HepG2 (cell line): ENCODE results near the gene USF2. TPM values are rescaled to one million over a fixed set of nuclear protein-coding genes. Genes with fewer than 3 reads are reported as not detected.

ENCODE experiments used
- ATAC-seq: fragments of 200-7000 bp; cut with Tn5 transposase; 3 replicates; pipeline ENCODE4 v1.9.1; 2020; ENCODE audit warnings: mild to moderate bottlenecking, moderate library complexity
- BruUV-seq: library from RNA; stranded (reverse); fragments of 400-500 nt; replicated peaks from 2 replicates; lab custom pipeline; 2021; lab: Mats Ljungman, UMichigan
- CTCF ChIA-PET: fragments of 300-600 bp; formaldehyde crosslinking; extraction: SDS; loops from one replicate; lab custom pipeline; 2021; ENCODE audit warnings: low total read pairs, inconsistent platforms, low intra/inter-chr PET ratio; lab: Yijun Ruan, JAX
- POLR2A ChIA-PET: fragments of 350-600 bp; sonication (Branson Sonifier 250); formaldehyde crosslinking; loops from one replicate; lab custom pipeline; 2020; ENCODE audit warnings: antibody characterized with exemption, inconsistent platforms; lab: Yijun Ruan, JAX
- DNase-seq: peaks from one replicate; pipeline ENCODE4 v3.0.0-alpha.2; 2015; ENCODE audit warnings: low spot score
- FAIRE-seq: peaks from 3 replicates; lab custom pipeline; 2011; peaks lifted over from hg19 to GRCh38; lab: Jason Lieb, UNC
- H2AFZ ChIP-seq: one replicate; pipeline ENCODE4 v1.6.1; 2011; ENCODE audit warnings: low read length, inconsistent platforms
- H3K27ac ChIP-seq: fragments of 300-600 bp; 3 replicates; pipeline ENCODE4 v1.8.0; 2011; ENCODE audit warnings: mixed run types, mild to moderate bottlenecking, mixed read lengths, low read length, inconsistent platforms; ENCODE audit not compliant: insufficient read depth; ENCODE audit errors: extremely low read length
- H3K27me3 ChIP-seq, 2 experiments: fragments of 200-600 bp in 1 of 2; 2 replicates in 1 of 2; 3 replicates in 1 of 2; pipeline versions ENCODE4 v1.6.0 to v1.8.0; 2011; ENCODE audit warnings: low read length in 2 of 2, mild to moderate bottlenecking in 2 of 2, moderate library complexity in 2 of 2, inconsistent platforms in 1 of 2; ENCODE audit not compliant: insufficient read depth in 2 of 2, control insufficient read depth in 1 of 2
- H3K36me3 ChIP-seq, 2 experiments: fragments of 200-600 bp in 1 of 2; replicated peaks in 1 of 2; 2 replicates in 1 of 2; 3 replicates in 1 of 2; pipeline versions ENCODE4 v1.5.1 to v1.8.0; 2011; ENCODE audit warnings: low read length in 2 of 2, inconsistent platforms in 1 of 2; ENCODE audit not compliant: insufficient read depth in 2 of 2, control insufficient read depth in 1 of 2
- H3K4me1 ChIP-seq: 2 replicates; pipeline ENCODE4 v1.5.1; 2012; ENCODE audit warnings: low read length, inconsistent platforms; ENCODE audit not compliant: insufficient read depth
- H3K4me2 ChIP-seq: 2 replicates; pipeline ENCODE4 v1.6.0; 2011; ENCODE audit warnings: low read depth, low read length, inconsistent platforms
- H3K4me3 ChIP-seq, 3 experiments: fragments of 200-600 bp in 1 of 3; sonication (generic), shearing (Covaris generic) in 1 of 3; replicated peaks in 1 of 3; 2 replicates each; pipeline ENCODE4 v1.5.1; 2011 to 2016; ENCODE audit warnings: low read length in 3 of 3, inconsistent platforms in 2 of 3, low read depth in 2 of 3, mild to moderate bottlenecking in 2 of 3, control low read depth in 1 of 3, mixed read lengths in 1 of 3; ENCODE audit not compliant: insufficient read depth in 1 of 3
- H3K79me2 ChIP-seq: one replicate; pipeline ENCODE4 v1.6.1; 2011; ENCODE audit warnings: low read length, inconsistent platforms; ENCODE audit not compliant: insufficient read depth
- H3K9ac ChIP-seq: 2 replicates; pipeline ENCODE4 v1.6.0; 2011; ENCODE audit warnings: mild to moderate bottlenecking, low read depth, low read length, inconsistent platforms; ENCODE audit not compliant: insufficient read depth
- H3K9me3 ChIP-seq: 2 replicates; pipeline ENCODE4 v1.5.1; 2012; ENCODE audit warnings: mild to moderate bottlenecking, low read length
- H4K20me1 ChIP-seq: 2 replicates; pipeline ENCODE4 v1.6.0; 2011; ENCODE audit warnings: inconsistent platforms, mild to moderate bottlenecking, low read length, moderate library complexity; ENCODE audit not compliant: insufficient read depth
- AGO1 ChIP-seq: fragments of 200-400 bp; formaldehyde crosslinking; IDR thresholded peaks from 2 replicates; pipeline ENCODE4 v1.6.1; 2017; ENCODE audit warnings: mild to moderate bottlenecking, low read depth, low read length, moderate library complexity; ENCODE audit not compliant: poor library complexity, severe bottlenecking
- AGO2 ChIP-seq: fragments of 200-400 bp; formaldehyde crosslinking; optimal IDR thresholded peaks from 2 replicates; pipeline ENCODE3; 2017; ENCODE audit warnings: mild to moderate bottlenecking, low read depth, low read length, moderate library complexity
- AKAP8 ChIP-seq: sonication (generic); formaldehyde crosslinking; IDR thresholded peaks from 2 replicates; pipeline ENCODE4 v1.5.1; 2020; ENCODE audit warnings: mild to moderate bottlenecking, missing genetic modification reagents
- GLI4 ChIP-seq: sonication (generic); formaldehyde crosslinking; IDR thresholded peaks from 2 replicates; pipeline ENCODE4 v1.5.1; 2020; ENCODE audit warnings: missing genetic modification reagents, mild to moderate bottlenecking, moderate library complexity, borderline replicate concordance
- NONO ChIP-seq, 2 experiments: fragments of 450-650 bp in 1 of 2; sonication (generic) in 1 of 2; formaldehyde crosslinking in 1 of 2; IDR thresholded peaks in 1 of 2; conservative IDR thresholded peaks in 1 of 2; 2 replicates each; pipeline versions ENCODE4 v1.6.1 to v1.8.0; 2017 to 2022; ENCODE audit warnings: mild to moderate bottlenecking in 1 of 2, missing genetic modification reagents in 1 of 2, moderate library complexity in 1 of 2
- POLR2A ChIP-seq, 2 experiments: IDR thresholded peaks; 2 replicates each; pipeline ENCODE4 v1.6.1; 2011; ENCODE audit warnings: low read depth in 2 of 2, low read length in 2 of 2, mild to moderate bottlenecking in 1 of 2, moderate library complexity in 1 of 2; ENCODE audit not compliant: insufficient read depth in 1 of 2
- POLR2AphosphoS5 ChIP-seq: IDR thresholded peaks from 2 replicates; pipeline ENCODE4 v1.6.1; 2012; ENCODE audit warnings: low read depth, low read length
- POLR2G ChIP-seq: fragments of 200-400 bp; formaldehyde crosslinking; IDR thresholded peaks from 2 replicates; pipeline ENCODE4 v1.6.1; 2018; ENCODE audit warnings: mild to moderate bottlenecking, low read depth, low read length, moderate library complexity
- REPIN1 ChIP-seq: sonication (generic); formaldehyde crosslinking; IDR thresholded peaks from 2 replicates; pipeline ENCODE4 v1.8.0; 2022; ENCODE audit warnings: missing genetic modification reagents, low read depth, mild to moderate bottlenecking, borderline replicate concordance
- SMAD9 ChIP-seq: sonication (generic); formaldehyde crosslinking; IDR thresholded peaks from 2 replicates; pipeline ENCODE4 v1.5.1; 2020; ENCODE audit warnings: mild to moderate bottlenecking, missing genetic modification reagents
- ZNF629 ChIP-seq: sonication (generic); formaldehyde crosslinking; conservative IDR thresholded peaks from 2 replicates; pipeline ENCODE4 v1.5.0; 2020; ENCODE audit warnings: missing genetic modification reagents
- WGBS: methylation state at CpG from one replicate; pipeline ENCODE4 v1.1.6; 2017; ENCODE audit warnings: low lambda C conversion rate; 5-methylcytosine and 5-hydroxymethylcytosine counted together
- in situ Hi-C: cut with HindIII; loops from 2 replicates; pipeline ENCODE4 v1.10.0; 2017; ENCODE audit warnings: low pct_unique_long_range_greater_than_20kb; ENCODE audit not compliant: extremely low pct_ligation_motif_present
- intact Hi-C: fragments of 100-400 bp; cut with micrococcal nuclease; formaldehyde crosslinking; loops from one replicate; pipeline ENCODE4 v1.10.0; 2022; ENCODE audit not compliant: unreplicated experiment
- polyA plus RNA-seq, 8 experiments: library from polyadenylated mRNA; depleted of rRNA in 3 of 8; stranded (reverse) in 7 of 8; unstranded in 1 of 8; fragments of >200 nt; fragmentation: Illumina TruSeq in 4 of 8; extraction: Trizol in 4 of 8; gene quantifications; 2 replicates each; pipeline versions ENCODE4 v1.2.1 to v1.2.3, GENCODE V29; 2011 to 2016; ENCODE audit warnings: low read depth in 4 of 8, missing spikeins in 1 of 8, mixed read lengths in 1 of 8; ENCODE audit not compliant: insufficient read depth in 1 of 8
- total RNA-seq, 5 experiments: library from RNA; depleted of rRNA; stranded (reverse); fragments of >200 nt; fragmentation: Illumina TruSeq; extraction: Trizol; gene quantifications; 2 replicates each; pipeline ENCODE4 v1.2.3, GENCODE V29; 2016; ENCODE audit warnings: low read depth in 1 of 5

USF2 gene
- total and polyA plus RNA-seq, 2 of the 13 experiments (the other 11 are each of a cell fraction or from before 2014, with no cell fraction given), result 54.9 to 106 TPM

DNA sequence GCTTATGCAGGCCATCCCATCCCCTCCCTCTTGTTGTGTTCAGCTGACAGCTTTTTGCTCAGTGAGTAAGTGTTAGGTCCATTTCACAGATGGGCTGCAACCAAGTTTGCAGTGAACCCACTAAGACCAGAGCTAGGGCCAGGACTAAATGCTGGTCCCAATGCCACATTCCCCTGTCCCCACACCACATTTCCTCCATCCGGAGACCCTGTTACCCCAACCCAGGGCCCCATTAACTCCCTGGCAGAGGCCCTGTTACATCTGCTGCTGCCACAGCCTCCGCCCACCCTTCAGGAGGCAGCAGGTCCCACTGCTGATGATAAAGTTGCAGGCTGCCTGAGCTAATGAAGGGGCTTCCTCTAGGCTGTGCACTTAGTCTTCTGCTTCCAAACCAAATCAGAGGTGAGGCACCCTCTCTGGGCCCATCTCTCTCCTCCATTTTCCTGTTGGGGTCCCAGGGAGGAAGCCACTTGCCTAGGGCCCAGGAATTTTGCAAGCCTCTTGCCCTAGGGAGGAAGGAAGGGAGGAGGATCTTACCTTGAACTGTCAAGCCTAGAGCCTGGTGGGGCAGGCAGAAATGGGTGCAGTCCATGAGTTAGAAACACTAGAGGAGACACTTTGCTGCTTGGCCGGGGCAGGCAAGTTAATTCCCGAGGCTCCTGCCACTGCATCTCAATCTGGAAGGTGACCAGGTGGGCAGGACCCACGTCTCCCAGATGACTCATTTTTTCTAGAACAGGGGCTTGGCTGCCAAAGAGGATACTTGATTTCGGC is 3.4 kb upstream of the USF2 start:
- peaks cover 15% of the 10 kb centered on the region for H3K79me2 ChIP-seq
- in situ Hi-C loops (no loop called here), intact Hi-C loops (loop anchor here (5.0 kb wide), 1 partner anchor 192 kb away; no protein-coding TSS in a partner anchor)
- 81% methylated on average over 6 of the region's 6 CpGs for WGBS
- no peak overlapping the region for H3K9ac ChIP-seq
- peaks cover 15% of the 10 kb centered on the region for H3K4me1 ChIP-seq
- DNase-seq, result no peak
- no peaks in the 10 kb centered on the region for H4K20me1 ChIP-seq
- H3K9me3 ChIP-seq, result no peaks in the 10 kb centered on the region
- no peaks in the 10 kb centered on the region for H3K27me3 ChIP-seq
- ATAC-seq, result no peak
- H3K4me3 ChIP-seq, result no peak overlapping the region
- peak overlapping the region; percentile 26 for H3K27ac ChIP-seq
- FAIRE-seq, result no peak
- no peak overlapping the region for H2AFZ ChIP-seq
- H3K36me3 ChIP-seq, result peaks cover 12 to 46% of the 10 kb centered on the region in 2 experiments; a peak in 4 of 5 replicates
- POLR2A ChIA-PET, result interaction anchor here (0.8 to 3.2 kb wide), 3 partner anchors 9 to 11 kb away, joined by 3 to 19 read pairs (median 4); no protein-coding TSS in a partner anchor
- CTCF ChIA-PET, result no interaction called here
- TF ChIP-seq POLR2G (peak; percentile 24; the same call in 1 of the 2 replicates), SMAD9 (CRISPR knock-in tag) (no peak), AGO2 (peak; percentile 56), NONO (IDR thresholded peaks at IDR 0.05) (no peak), NONO (CRISPR knock-in tag; conservative IDR thresholded peaks at IDR 0.05) (0 out of 2 replicates have a peak, but pooled peaks have one; percentile 14), POLR2AphosphoS5 (peak; percentile 49; the same call in 1 of the 2 replicates), AKAP8 (CRISPR knock-in tag) (peak; percentile 22; the same call in 1 of the 2 replicates), POLR2A (IDR thresholded peaks at IDR 0.05; ENCODE audit: insufficient read depth in 1 of 2, low read depth in 2 of 2, low read length in 2 of 2) (peak; percentile 5 to 16; a peak in 2 of 4 replicates), GLI4 (no peak), REPIN1 (CRISPR knock-in tag) (0 out of 2 replicates have a peak, but pooled peaks have one; percentile 11), AGO1 (peak; percentile 55), ZNF629 (CRISPR knock-in tag) (0 out of 2 replicates have a peak, but pooled peaks have one; percentile 38)
- no TSS peak for BruUV-seq
- no peak overlapping the region for H3K4me2 ChIP-seq
